Keratinocyte (primary cell): Measurements from ENCODE around the gene TIMM10. TPM values are rescaled to one million over a fixed set of nuclear protein-coding genes. Genes with fewer than 3 reads are reported as not detected.
A peak's percentile ranks its signal among the peaks of the same experiment; 100 is the strongest.

Experiments
- DNase-seq: peaks from one replicate; pipeline ENCODE4 v3.0.0-alpha.2; 2011; ENCODE audit warnings: low read depth, missing footprints, low spot score
- FAIRE-seq: peaks from 2 replicates; lab custom pipeline; 2011; peaks lifted over from hg19 to GRCh38; lab: Jason Lieb, UNC
- H2AFZ ChIP-seq: 2 replicates; pipeline ENCODE4 v1.6.0; 2012; ENCODE audit warnings: low read length, control low read depth, inconsistent platforms; ENCODE audit not compliant: control insufficient read depth
- H3K27ac ChIP-seq: 2 replicates; pipeline ENCODE4 v1.5.1; 2011; ENCODE audit warnings: low read length; ENCODE audit not compliant: control insufficient read depth, insufficient read depth
- H3K27me3 ChIP-seq: 3 replicates; pipeline ENCODE4 v1.6.0; 2011; ENCODE audit warnings: low read length; ENCODE audit not compliant: control insufficient read depth, insufficient read depth; ENCODE audit errors: extremely low read depth
- H3K36me3 ChIP-seq, 2 experiments: 2 replicates in 1 of 2; 3 replicates in 1 of 2; pipeline ENCODE4 v1.5.1; 2011; ENCODE audit warnings: low read length in 2 of 2, mild to moderate bottlenecking in 1 of 2; ENCODE audit not compliant: control insufficient read depth in 2 of 2, insufficient read depth in 2 of 2; ENCODE audit errors: extremely low read depth in 1 of 2
- H3K4me1 ChIP-seq: 3 replicates; pipeline ENCODE4 v1.5.1; 2011; ENCODE audit warnings: low read length; ENCODE audit not compliant: control insufficient read depth, insufficient read depth; ENCODE audit errors: extremely low read depth
- H3K4me2 ChIP-seq: 3 replicates; pipeline ENCODE4 v1.6.0; 2011; ENCODE audit warnings: low read depth, low read length; ENCODE audit not compliant: control insufficient read depth, insufficient read depth; ENCODE audit errors: extremely low read depth
- H3K4me3 ChIP-seq, 3 experiments: fragments of 200-600 bp in 1 of 3; sonication (generic) in 1 of 3; 2 replicates in 2 of 3; 3 replicates in 1 of 3; pipeline ENCODE4 v1.5.1; 2011 to 2016; ENCODE audit warnings: low read length in 3 of 3, mild to moderate bottlenecking in 3 of 3, control low read depth in 2 of 3, inconsistent platforms in 1 of 3, low read depth in 1 of 3, mixed read lengths in 1 of 3, mixed run types in 1 of 3, moderate library complexity in 1 of 3; ENCODE audit not compliant: control insufficient read depth in 2 of 3, insufficient read depth in 2 of 3; ENCODE audit errors: extremely low read depth in 1 of 3
- H3K79me2 ChIP-seq: 2 replicates; pipeline ENCODE4 v1.6.0; 2012; ENCODE audit warnings: low read length; ENCODE audit not compliant: control insufficient read depth, insufficient read depth
- H3K9ac ChIP-seq: 3 replicates; pipeline ENCODE4 v1.6.0; 2011; ENCODE audit warnings: low read length; ENCODE audit not compliant: control insufficient read depth, insufficient read depth; ENCODE audit errors: extremely low read depth
- H3K9me1 ChIP-seq: 3 replicates; pipeline ENCODE4 v1.6.0; 2011; ENCODE audit warnings: low read length; ENCODE audit not compliant: control insufficient read depth, insufficient read depth; ENCODE audit errors: extremely low read depth
- H3K9me3 ChIP-seq: 2 replicates; pipeline ENCODE4 v1.5.1; 2012; ENCODE audit warnings: low read depth, low read length; ENCODE audit not compliant: control insufficient read depth
- H4K20me1 ChIP-seq: 3 replicates; pipeline ENCODE4 v1.6.0; 2011; ENCODE audit warnings: low read length; ENCODE audit not compliant: control insufficient read depth, insufficient read depth; ENCODE audit errors: extremely low read depth
- EZH2 ChIP-seq: IDR thresholded peaks from one replicate; pipeline ENCODE4 v1.6.1; 2012; ENCODE audit warnings: inconsistent platforms, mild to moderate bottlenecking, low read length, moderate library complexity
- dilution Hi-C: fragments of 300-500 bp; cut with MboI; formaldehyde crosslinking; loops from one replicate; pipeline ENCODE4 v1.7.0; 2020; ENCODE audit warnings: low sequenced_read_pairs; ENCODE audit not compliant: extremely low pct_ligation_motif_present
- polyA plus RNA-seq, 5 experiments: library from polyadenylated mRNA; depleted of rRNA in 3 of 5; stranded (reverse) in 3 of 5; stranded (forward) in 1 of 5; unstranded in 1 of 5; fragments of >200 nt; gene quantifications; 1 replicate in 1 of 5; 2 replicates in 3 of 5; 3 replicates in 1 of 5; pipeline versions ENCODE4 v1.2.1 to v1.2.3, GENCODE V29; 2011 to 2012; ENCODE audit warnings: missing spikeins in 2 of 5, low read depth in 1 of 5, low replicate concordance in 1 of 5
- TF ChIP-seq, protein P1 (sequence below), 3 experiments: IDR thresholded peaks in 1 of 3; conservative IDR thresholded peaks in 1 of 3; optimal IDR thresholded peaks in 1 of 3; 2 replicates in 2 of 3; 3 replicates in 1 of 3; pipeline versions ENCODE3 to v1.5.1; 2011; ENCODE audit warnings: low read length in 3 of 3, mild to moderate bottlenecking in 3 of 3, moderate library complexity in 2 of 3, control low read depth in 1 of 3, inconsistent platforms in 1 of 3; ENCODE audit not compliant: insufficient read depth in 2 of 3; ENCODE audit errors: extremely low read depth in 1 of 3

Gene TIMM10
- polyA plus RNA-seq, 1 donor (not counting 4 experiments of a cell fraction or from before 2014, with no cell fraction given): 92.2 TPM

DNA sequence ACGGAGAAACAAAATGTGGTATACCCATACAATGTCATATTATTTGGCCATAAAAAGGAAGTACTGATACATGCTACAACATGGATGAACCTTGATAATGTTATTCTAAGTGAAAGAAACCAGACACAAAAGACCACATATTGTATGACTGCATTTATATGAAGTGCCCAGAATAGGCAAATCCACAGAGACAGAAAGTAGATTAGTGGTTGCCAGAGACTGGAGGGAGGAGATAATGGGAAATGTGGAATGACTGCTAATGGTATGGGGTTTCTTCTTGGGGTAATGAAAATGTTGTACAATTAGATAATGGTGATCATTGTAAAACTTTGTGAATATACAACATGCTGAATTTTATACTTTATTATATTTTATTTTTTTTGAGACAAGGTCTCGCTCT is 9.4 kb downstream of the TIMM10 start:
- no peak overlapping the region for H2AFZ ChIP-seq
- no peaks in the 10 kb centered on the region for H3K4me1 ChIP-seq
- DNase-seq: no peak
- H3K9me1 ChIP-seq: no peaks in the 10 kb centered on the region
- H3K4me2 ChIP-seq: no peak overlapping the region
- TF ChIP-seq, protein P1, sequence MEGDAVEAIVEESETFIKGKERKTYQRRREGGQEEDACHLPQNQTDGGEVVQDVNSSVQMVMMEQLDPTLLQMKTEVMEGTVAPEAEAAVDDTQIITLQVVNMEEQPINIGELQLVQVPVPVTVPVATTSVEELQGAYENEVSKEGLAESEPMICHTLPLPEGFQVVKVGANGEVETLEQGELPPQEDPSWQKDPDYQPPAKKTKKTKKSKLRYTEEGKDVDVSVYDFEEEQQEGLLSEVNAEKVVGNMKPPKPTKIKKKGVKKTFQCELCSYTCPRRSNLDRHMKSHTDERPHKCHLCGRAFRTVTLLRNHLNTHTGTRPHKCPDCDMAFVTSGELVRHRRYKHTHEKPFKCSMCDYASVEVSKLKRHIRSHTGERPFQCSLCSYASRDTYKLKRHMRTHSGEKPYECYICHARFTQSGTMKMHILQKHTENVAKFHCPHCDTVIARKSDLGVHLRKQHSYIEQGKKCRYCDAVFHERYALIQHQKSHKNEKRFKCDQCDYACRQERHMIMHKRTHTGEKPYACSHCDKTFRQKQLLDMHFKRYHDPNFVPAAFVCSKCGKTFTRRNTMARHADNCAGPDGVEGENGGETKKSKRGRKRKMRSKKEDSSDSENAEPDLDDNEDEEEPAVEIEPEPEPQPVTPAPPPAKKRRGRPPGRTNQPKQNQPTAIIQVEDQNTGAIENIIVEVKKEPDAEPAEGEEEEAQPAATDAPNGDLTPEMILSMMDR (optimal IDR thresholded peaks at IDR 0.05 in 1 of 3, IDR thresholded peaks at IDR 0.05 in 1 of 3, conservative IDR thresholded peaks at IDR 0.05 in 1 of 3; ENCODE audit: extremely low read depth in 1 of 3, insufficient read depth in 2 of 3, low read length in 3 of 3): no peak
- TF ChIP-seq EZH2: no peak
- H3K36me3 ChIP-seq: no peaks in the 10 kb centered on the region
- dilution Hi-C loops: no loop called here
- H4K20me1 ChIP-seq: no peaks in the 10 kb centered on the region
- no peak overlapping the region for H3K27ac ChIP-seq
- no peaks in the 10 kb centered on the region for H3K27me3 ChIP-seq
- no peaks in the 10 kb centered on the region for H3K79me2 ChIP-seq
- no peak overlapping the region for H3K9ac ChIP-seq
- H3K4me3 ChIP-seq: no peak overlapping the region
- no peak for FAIRE-seq
- H3K9me3 ChIP-seq: no peaks in the 10 kb centered on the region

DNA sequence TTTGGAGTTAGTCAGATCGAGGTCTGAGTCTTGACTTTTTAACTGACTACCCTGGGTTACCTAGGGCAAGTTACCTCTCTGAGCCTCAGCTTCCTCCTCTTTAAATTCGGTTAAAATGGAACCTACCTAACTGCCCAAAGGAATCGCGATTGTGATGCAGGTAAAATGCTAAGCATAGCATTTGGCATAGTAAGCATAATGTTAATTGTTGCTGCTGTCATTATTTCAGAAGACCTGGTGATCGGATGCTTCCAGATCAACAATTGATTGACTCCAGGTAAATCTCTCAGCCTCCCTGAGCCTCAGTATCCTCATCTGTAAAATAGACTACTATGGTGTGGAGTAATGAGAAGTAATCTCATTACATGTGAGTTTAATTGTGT is 14.5 kb downstream of the TIMM10 start:
- Histone ChIP-seq H3K36me3 (no peaks in the 10 kb centered on the region), H3K9me3 (no peaks in the 10 kb centered on the region), H3K79me2 (no peaks in the 10 kb centered on the region), H3K9me1 (no peaks in the 10 kb centered on the region), H2AFZ (peak overlapping the region; percentile 90), H3K27me3 (peaks cover 23% of the 10 kb centered on the region), H3K4me2 (peak overlapping the region; percentile 90), H3K4me3 (peak overlapping the region; percentile 50 to 78 (median 72)), H4K20me1 (no peaks in the 10 kb centered on the region), H3K4me1 (peaks cover 4% of the 10 kb centered on the region), H3K9ac (peak overlapping the region; percentile 61), H3K27ac (no peak overlapping the region)
- dilution Hi-C loops: no loop called here
- TF ChIP-seq EZH2: no peak
- TF ChIP-seq, protein P1 (optimal IDR thresholded peaks at IDR 0.05 in 1 of 3, IDR thresholded peaks at IDR 0.05 in 1 of 3, conservative IDR thresholded peaks at IDR 0.05 in 1 of 3; ENCODE audit: extremely low read depth in 1 of 3, insufficient read depth in 2 of 3, low read length in 3 of 3): no peak
- no peak for FAIRE-seq
- DNase-seq: no peak
